ENCODE measurements around the gene EXOC4. TPM values are rescaled to one million over a fixed set of nuclear protein-coding genes. Genes with fewer than 3 reads are reported as not detected.

Gene EXOC4
- total RNA-seq, 2 experiments from 2014 or later = 58.0 to 59.9 TPM

DNA sequence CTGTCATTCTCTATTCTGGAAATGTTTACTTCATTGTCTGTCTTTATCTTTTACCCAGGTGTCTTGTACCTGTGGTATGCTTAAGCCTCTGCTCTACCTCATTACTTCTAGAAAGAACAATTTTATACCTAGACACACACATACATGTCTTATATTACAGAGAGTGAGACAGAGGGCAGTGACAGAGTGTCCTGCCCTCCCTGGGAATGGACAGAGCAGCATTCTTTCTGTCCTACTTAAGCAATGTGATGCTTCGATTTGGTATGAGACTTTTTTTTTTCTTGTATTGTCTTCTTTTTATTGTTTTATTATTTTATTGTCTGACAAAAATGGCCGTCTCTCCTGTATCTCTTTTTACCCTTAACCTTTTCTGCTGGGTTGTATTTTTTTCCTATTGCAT lies 286.1 kb downstream of the EXOC4 start:
- Mint-ChIP-seq H3K4me3 (no peak overlapping the region), H3K27ac (no peak overlapping the region), H3K36me3 (ENCODE audit: low read depth) (peaks cover 7% of the 10 kb centered on the region), H3K27me3 (no peaks in the 10 kb centered on the region), H3K9me3 (no peaks in the 10 kb centered on the region), H3K4me1 (ENCODE audit: low read depth) (peaks cover 24% of the 10 kb centered on the region)
- CTCF ChIA-PET = no interaction called here
- POLR2A ChIA-PET = no interaction called here
- H3K36me3 ChIP-seq (ENCODE audit: insufficient read depth, low read length) = no peaks in the 10 kb centered on the region
- ATAC-seq (ENCODE audit: poor library complexity) (no peak), DNase-seq (no peak)
- TF ChIP-seq, protein P1, sequence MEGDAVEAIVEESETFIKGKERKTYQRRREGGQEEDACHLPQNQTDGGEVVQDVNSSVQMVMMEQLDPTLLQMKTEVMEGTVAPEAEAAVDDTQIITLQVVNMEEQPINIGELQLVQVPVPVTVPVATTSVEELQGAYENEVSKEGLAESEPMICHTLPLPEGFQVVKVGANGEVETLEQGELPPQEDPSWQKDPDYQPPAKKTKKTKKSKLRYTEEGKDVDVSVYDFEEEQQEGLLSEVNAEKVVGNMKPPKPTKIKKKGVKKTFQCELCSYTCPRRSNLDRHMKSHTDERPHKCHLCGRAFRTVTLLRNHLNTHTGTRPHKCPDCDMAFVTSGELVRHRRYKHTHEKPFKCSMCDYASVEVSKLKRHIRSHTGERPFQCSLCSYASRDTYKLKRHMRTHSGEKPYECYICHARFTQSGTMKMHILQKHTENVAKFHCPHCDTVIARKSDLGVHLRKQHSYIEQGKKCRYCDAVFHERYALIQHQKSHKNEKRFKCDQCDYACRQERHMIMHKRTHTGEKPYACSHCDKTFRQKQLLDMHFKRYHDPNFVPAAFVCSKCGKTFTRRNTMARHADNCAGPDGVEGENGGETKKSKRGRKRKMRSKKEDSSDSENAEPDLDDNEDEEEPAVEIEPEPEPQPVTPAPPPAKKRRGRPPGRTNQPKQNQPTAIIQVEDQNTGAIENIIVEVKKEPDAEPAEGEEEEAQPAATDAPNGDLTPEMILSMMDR (IDR thresholded peaks at IDR 0.05) = no peak
- no peaks in the 10 kb centered on the region for H3K4me1 ChIP-seq (ENCODE audit: insufficient read depth, low read length)
- no peaks in the 10 kb centered on the region for H3K27me3 ChIP-seq (ENCODE audit: control insufficient read depth in 1 of 2, insufficient read depth in 2 of 2, low read length in 2 of 2)
- H3K9me3 ChIP-seq (ENCODE audit: control insufficient read depth in 1 of 2, insufficient read depth in 1 of 2, low read length in 2 of 2) = no peaks in the 10 kb centered on the region
- H3K27ac ChIP-seq (ENCODE audit: low read depth in 1 of 2, low read length in 2 of 2) = no peak overlapping the region
- intact Hi-C loops (cut with DNase I, micrococcal nuclease) = no loop called here
- H3K4me3 ChIP-seq (ENCODE audit: low read length) = no peak overlapping the region

DNA sequence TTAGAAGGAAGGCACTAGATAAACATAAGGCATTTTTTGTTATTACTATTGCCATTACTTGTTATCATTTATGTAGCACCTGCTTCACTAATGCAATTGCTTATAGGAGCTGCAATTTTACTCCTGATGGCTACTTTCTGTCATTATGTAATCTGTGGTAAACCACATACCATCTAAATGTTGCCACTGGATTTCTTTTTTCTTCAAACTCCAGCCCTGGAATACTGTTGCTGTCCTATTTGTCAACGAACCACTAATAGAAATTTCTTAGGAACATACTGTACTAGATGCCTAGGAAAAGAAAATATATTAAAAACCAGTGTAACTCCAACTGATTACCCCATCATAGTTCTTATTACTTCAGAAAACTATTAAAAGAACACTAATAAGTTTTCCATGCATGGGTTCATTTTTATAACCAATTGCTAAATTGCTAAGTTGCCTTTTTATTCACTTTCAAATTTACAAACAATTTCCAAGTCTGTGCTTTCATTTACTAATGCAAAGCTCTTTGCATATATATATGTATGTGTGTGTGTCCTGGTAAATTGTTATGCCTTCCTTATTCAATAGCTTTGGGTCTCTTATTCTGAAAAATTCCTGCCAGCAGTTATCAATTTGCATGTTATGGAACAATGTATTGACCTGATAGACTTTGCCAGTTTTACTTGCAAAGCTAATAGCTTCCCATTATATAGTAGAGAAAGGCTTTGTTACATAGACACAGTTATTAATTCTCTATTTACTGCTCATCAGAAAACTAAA lies 287.4 kb downstream of the EXOC4 start:
- H3K9me3 ChIP-seq (ENCODE audit: control insufficient read depth in 1 of 2, insufficient read depth in 1 of 2, low read length in 2 of 2) = no peaks in the 10 kb centered on the region
- ATAC-seq (ENCODE audit: poor library complexity) = no peak
- no peaks in the 10 kb centered on the region for H3K4me1 ChIP-seq (ENCODE audit: insufficient read depth, low read length)
- ChIA-PET CTCF (no interaction called here), POLR2A (no interaction called here)
- H3K36me3 ChIP-seq (ENCODE audit: insufficient read depth, low read length) = no peaks in the 10 kb centered on the region
- H3K4me3 ChIP-seq (ENCODE audit: low read length) = no peak overlapping the region
- no peak for DNase-seq
- no peaks in the 10 kb centered on the region for H3K36me3 Mint-ChIP-seq (ENCODE audit: low read depth)
- H3K9me3 Mint-ChIP-seq = no peaks in the 10 kb centered on the region
- H3K27ac ChIP-seq (ENCODE audit: low read depth in 1 of 2, low read length in 2 of 2) = no peak overlapping the region
- H3K4me3 Mint-ChIP-seq = no peak overlapping the region
- H3K4me1 Mint-ChIP-seq (ENCODE audit: low read depth) = peaks cover 17% of the 10 kb centered on the region
- no peaks in the 10 kb centered on the region for H3K27me3 ChIP-seq (ENCODE audit: control insufficient read depth in 1 of 2, insufficient read depth in 2 of 2, low read length in 2 of 2)
- no peaks in the 10 kb centered on the region for H3K27me3 Mint-ChIP-seq
- H3K27ac Mint-ChIP-seq = no peak overlapping the region
- TF ChIP-seq, protein P1 (IDR thresholded peaks at IDR 0.05) = no peak
- intact Hi-C loops (cut with DNase I, micrococcal nuclease) = no loop called here

DNA sequence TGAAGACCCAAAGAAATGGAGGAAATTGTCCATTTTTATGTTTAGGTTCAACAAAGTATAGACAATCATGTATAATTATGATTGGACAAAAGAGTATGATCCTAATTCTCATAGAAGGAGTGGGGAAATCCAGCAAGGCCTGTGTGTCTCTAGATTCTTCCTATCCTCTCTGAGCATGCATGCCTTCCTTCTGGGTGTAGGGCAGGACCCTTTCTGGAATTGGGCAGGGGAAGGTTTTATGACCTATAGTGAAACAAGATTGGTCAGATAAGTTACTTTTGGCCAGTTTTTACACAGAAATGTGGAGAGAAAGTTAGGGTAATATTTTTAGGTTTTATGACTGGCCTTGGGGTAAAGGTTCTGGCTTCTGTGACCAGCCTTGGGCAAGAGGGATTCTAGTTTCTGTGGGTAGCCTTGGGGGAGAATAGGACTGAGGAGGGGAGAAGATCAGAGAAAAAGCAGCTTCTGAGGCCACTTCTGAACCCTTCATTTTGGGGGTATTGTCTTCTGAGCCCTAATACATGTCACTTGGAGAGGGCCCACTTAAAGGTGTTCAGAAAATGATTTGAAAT lies 289.4 kb downstream of the EXOC4 start:
- TF ChIP-seq, protein P1 (IDR thresholded peaks at IDR 0.05) = no peak
- DNase-seq (no peak), ATAC-seq (ENCODE audit: poor library complexity) (no peak)
- H3K27ac Mint-ChIP-seq = no peak overlapping the region
- H3K27ac ChIP-seq (ENCODE audit: low read depth in 1 of 2, low read length in 2 of 2) = no peak overlapping the region
- no peaks in the 10 kb centered on the region for H3K4me1 ChIP-seq (ENCODE audit: insufficient read depth, low read length)
- H3K4me1 Mint-ChIP-seq (ENCODE audit: low read depth) = peaks cover 9% of the 10 kb centered on the region
- no peak overlapping the region for H3K4me3 ChIP-seq (ENCODE audit: low read length)
- intact Hi-C loops (cut with DNase I, micrococcal nuclease) = no loop called here
- no peaks in the 10 kb centered on the region for H3K27me3 ChIP-seq (ENCODE audit: control insufficient read depth in 1 of 2, insufficient read depth in 2 of 2, low read length in 2 of 2)
- no peaks in the 10 kb centered on the region for H3K9me3 Mint-ChIP-seq
- no peaks in the 10 kb centered on the region for H3K36me3 Mint-ChIP-seq (ENCODE audit: low read depth)
- H3K36me3 ChIP-seq (ENCODE audit: insufficient read depth, low read length) = no peaks in the 10 kb centered on the region
- H3K4me3 Mint-ChIP-seq = no peak overlapping the region
- POLR2A ChIA-PET = no interaction called here
- CTCF ChIA-PET = no interaction called here
- no peaks in the 10 kb centered on the region for H3K27me3 Mint-ChIP-seq
- no peaks in the 10 kb centered on the region for H3K9me3 ChIP-seq (ENCODE audit: control insufficient read depth in 1 of 2, insufficient read depth in 1 of 2, low read length in 2 of 2)
